GM10248 (cell line): Measurements from ENCODE around the gene PPARGC1A.

Experiments used
- CTCF ChIA-PET: fragments of 300-600 bp; sonication (Branson Sonifier 250); formaldehyde crosslinking; extraction: SDS; loops from one replicate; lab custom pipeline; 2021; ENCODE audit warnings: antibody characterized with exemption; lab: Yijun Ruan, JAX
- POLR2A ChIA-PET: fragments of 350-650 bp; sonication (Branson Sonifier 250); formaldehyde crosslinking; extraction: SDS; loops from one replicate; lab custom pipeline; 2020; ENCODE audit warnings: antibody characterized with exemption; lab: Yijun Ruan, JAX
- DNase-seq: peaks from one replicate; pipeline ENCODE4 v3.0.0; 2012; ENCODE audit errors: extremely low spot score
- CTCF ChIP-seq: IDR thresholded peaks from 2 replicates; pipeline ENCODE4 v1.5.1; 2012; ENCODE audit warnings: mild to moderate bottlenecking, low read depth; ENCODE audit errors: extremely low read depth, missing control alignments, control extremely low read depth

Gene PPARGC1A

GRCh38 chr4:23903859-23904438 is 14.1 kb upstream of the PPARGC1A start:
- ChIA-PET POLR2A (no interaction called here), CTCF (interaction anchor here (1.2 kb wide), 1 partner anchor 43 kb away, joined by 3 read pairs; no protein-coding TSS in a partner anchor)
- no peak for DNase-seq
- no peak for TF ChIP-seq CTCF

GRCh38 chr4:23902222-23902804 is 12.5 kb upstream of the PPARGC1A start:
- no peak for TF ChIP-seq CTCF
- POLR2A ChIA-PET = no interaction called here
- DNase-seq = no peak
- CTCF ChIA-PET = no interaction called here

GRCh38 chr4:23900636-23901035 is 10.8 kb upstream of the PPARGC1A start:
- no peak for DNase-seq
- POLR2A ChIA-PET = no interaction called here
- CTCF ChIA-PET = no interaction called here
- TF ChIP-seq CTCF = no peak

- no peak for DNase-seq
- no peak for TF ChIP-seq CTCF
- ChIA-PET CTCF (interaction anchor here (1.5 to 1.6 kb wide), 2 partner anchors 10 to 12 kb away, joined by 4 read pairs; partner anchors contain the start of gene PPARGC1A), POLR2A (no interaction called here)
These were observed 9.7 kb upstream of the PPARGC1A start for GRCh38 chr4:23899565-23899964.

GRCh38 chr4:23897564-23898109 is 7.8 kb upstream of the PPARGC1A start:
- no peak for DNase-seq
- ChIA-PET POLR2A (no interaction called here), CTCF (interaction anchor here (0.7 to 1.6 kb wide), 2 partner anchors 9 to 10 kb away, joined by 3 to 4 read pairs; no protein-coding TSS in a partner anchor)
- no peak for TF ChIP-seq CTCF

- no peak for TF ChIP-seq CTCF
- POLR2A ChIA-PET = no interaction called here
- CTCF ChIA-PET = no interaction called here
- DNase-seq = no peak
These were observed 4.2 kb upstream of the PPARGC1A start for GRCh38 chr4:23894021-23894420.
